Right lobe of liver (tissue), 4 donors: Measurements from ENCODE around the gene TLCD4.

Experiments
- POLR2A ChIP-seq: fragments of 450-650 bp; IDR thresholded peaks from one replicate; pipeline ENCODE4 v1.6.1; 2017; ENCODE audit warnings: antibody characterized with exemption, mild to moderate bottlenecking
- TF ChIP-seq, protein P1 (sequence below), 4 donors: fragments of 200-600 bp in 3 of 4; fragments of 450-650 bp in 1 of 4; IDR thresholded peaks; one replicate each; pipeline versions ENCODE4 v1.5.1 to v1.8.0; 2016 to 2022; ENCODE audit warnings: antibody characterized with exemption in 4 of 4, mild to moderate bottlenecking in 2 of 4
- donor health status: DM: no; HTN: no; CAD: no.
- donor health status: DM: no; HTN: no; CAD: no.
- donor health status: DM: no; HTN: yes; CAD: no.

DNA sequence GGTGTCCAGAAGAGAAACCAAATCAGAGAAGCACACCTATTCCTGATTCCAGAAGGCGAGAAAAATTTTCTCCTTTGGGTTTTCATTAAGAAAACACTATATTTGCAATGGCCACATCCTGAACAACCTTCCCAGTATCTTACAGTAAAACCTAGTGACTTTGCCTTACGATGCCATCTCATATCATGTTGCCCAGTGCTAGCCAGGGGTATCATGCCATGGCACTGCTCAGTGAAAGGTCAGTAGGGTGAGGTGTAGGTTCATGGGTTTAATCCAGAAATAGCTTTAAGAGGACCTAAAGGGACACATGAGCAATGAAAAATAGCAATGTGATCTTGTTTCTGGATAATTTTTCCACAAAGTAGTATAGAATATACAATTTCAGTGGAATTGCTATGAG lies 7.2 kb downstream of the TLCD4 start:
- TF ChIP-seq, protein P1, sequence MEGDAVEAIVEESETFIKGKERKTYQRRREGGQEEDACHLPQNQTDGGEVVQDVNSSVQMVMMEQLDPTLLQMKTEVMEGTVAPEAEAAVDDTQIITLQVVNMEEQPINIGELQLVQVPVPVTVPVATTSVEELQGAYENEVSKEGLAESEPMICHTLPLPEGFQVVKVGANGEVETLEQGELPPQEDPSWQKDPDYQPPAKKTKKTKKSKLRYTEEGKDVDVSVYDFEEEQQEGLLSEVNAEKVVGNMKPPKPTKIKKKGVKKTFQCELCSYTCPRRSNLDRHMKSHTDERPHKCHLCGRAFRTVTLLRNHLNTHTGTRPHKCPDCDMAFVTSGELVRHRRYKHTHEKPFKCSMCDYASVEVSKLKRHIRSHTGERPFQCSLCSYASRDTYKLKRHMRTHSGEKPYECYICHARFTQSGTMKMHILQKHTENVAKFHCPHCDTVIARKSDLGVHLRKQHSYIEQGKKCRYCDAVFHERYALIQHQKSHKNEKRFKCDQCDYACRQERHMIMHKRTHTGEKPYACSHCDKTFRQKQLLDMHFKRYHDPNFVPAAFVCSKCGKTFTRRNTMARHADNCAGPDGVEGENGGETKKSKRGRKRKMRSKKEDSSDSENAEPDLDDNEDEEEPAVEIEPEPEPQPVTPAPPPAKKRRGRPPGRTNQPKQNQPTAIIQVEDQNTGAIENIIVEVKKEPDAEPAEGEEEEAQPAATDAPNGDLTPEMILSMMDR (IDR thresholded peaks at IDR 0.05): no peak
- TF ChIP-seq POLR2A: no peak
